HepG2 (cell line): ENCODE results near the gene MAGEE1. TPM values are rescaled to one million over a fixed set of nuclear protein-coding genes. Genes with fewer than 3 reads are reported as not detected.

Experiments used
- ATAC-seq: fragments of 200-7000 bp; cut with Tn5 transposase; 3 replicates; pipeline ENCODE4 v1.9.1; 2020; ENCODE audit warnings: mild to moderate bottlenecking, moderate library complexity
- BruUV-seq: library from RNA; stranded (reverse); fragments of 400-500 nt; replicated peaks from 2 replicates; lab custom pipeline; 2021; lab: Mats Ljungman, UMichigan
- CTCF ChIA-PET: fragments of 300-600 bp; formaldehyde crosslinking; extraction: SDS; loops from one replicate; lab custom pipeline; 2021; ENCODE audit warnings: low total read pairs, inconsistent platforms, low intra/inter-chr PET ratio; lab: Yijun Ruan, JAX
- POLR2A ChIA-PET: fragments of 350-600 bp; sonication (Branson Sonifier 250); formaldehyde crosslinking; loops from one replicate; lab custom pipeline; 2020; ENCODE audit warnings: antibody characterized with exemption, inconsistent platforms; lab: Yijun Ruan, JAX
- DNase-seq: peaks from one replicate; pipeline ENCODE4 v3.0.0-alpha.2; 2015; ENCODE audit warnings: low spot score
- FAIRE-seq: peaks from 3 replicates; lab custom pipeline; 2011; peaks lifted over from hg19 to GRCh38; lab: Jason Lieb, UNC
- H2AFZ ChIP-seq: one replicate; pipeline ENCODE4 v1.6.1; 2011; ENCODE audit warnings: low read length, inconsistent platforms
- H3K27ac ChIP-seq: fragments of 300-600 bp; 3 replicates; pipeline ENCODE4 v1.8.0; 2011; ENCODE audit warnings: mixed run types, mild to moderate bottlenecking, mixed read lengths, low read length, inconsistent platforms; ENCODE audit not compliant: insufficient read depth; ENCODE audit errors: extremely low read length
- H3K27me3 ChIP-seq, 2 experiments: fragments of 200-600 bp in 1 of 2; 2 replicates in 1 of 2; 3 replicates in 1 of 2; pipeline versions ENCODE4 v1.6.0 to v1.8.0; 2011; ENCODE audit warnings: low read length in 2 of 2, mild to moderate bottlenecking in 2 of 2, moderate library complexity in 2 of 2, inconsistent platforms in 1 of 2; ENCODE audit not compliant: insufficient read depth in 2 of 2, control insufficient read depth in 1 of 2
- H3K36me3 ChIP-seq, 2 experiments: fragments of 200-600 bp in 1 of 2; replicated peaks in 1 of 2; 2 replicates in 1 of 2; 3 replicates in 1 of 2; pipeline versions ENCODE4 v1.5.1 to v1.8.0; 2011; ENCODE audit warnings: low read length in 2 of 2, inconsistent platforms in 1 of 2; ENCODE audit not compliant: insufficient read depth in 2 of 2, control insufficient read depth in 1 of 2
- H3K4me1 ChIP-seq: 2 replicates; pipeline ENCODE4 v1.5.1; 2012; ENCODE audit warnings: low read length, inconsistent platforms; ENCODE audit not compliant: insufficient read depth
- H3K4me2 ChIP-seq: 2 replicates; pipeline ENCODE4 v1.6.0; 2011; ENCODE audit warnings: low read depth, low read length, inconsistent platforms
- H3K4me3 ChIP-seq, 3 experiments: fragments of 200-600 bp in 1 of 3; sonication (generic), shearing (Covaris generic) in 1 of 3; replicated peaks in 1 of 3; 2 replicates each; pipeline ENCODE4 v1.5.1; 2011 to 2016; ENCODE audit warnings: low read length in 3 of 3, inconsistent platforms in 2 of 3, low read depth in 2 of 3, mild to moderate bottlenecking in 2 of 3, control low read depth in 1 of 3, mixed read lengths in 1 of 3; ENCODE audit not compliant: insufficient read depth in 1 of 3
- H3K79me2 ChIP-seq: one replicate; pipeline ENCODE4 v1.6.1; 2011; ENCODE audit warnings: low read length, inconsistent platforms; ENCODE audit not compliant: insufficient read depth
- H3K9ac ChIP-seq: 2 replicates; pipeline ENCODE4 v1.6.0; 2011; ENCODE audit warnings: mild to moderate bottlenecking, low read depth, low read length, inconsistent platforms; ENCODE audit not compliant: insufficient read depth
- H3K9me3 ChIP-seq: 2 replicates; pipeline ENCODE4 v1.5.1; 2012; ENCODE audit warnings: mild to moderate bottlenecking, low read length
- H4K20me1 ChIP-seq: 2 replicates; pipeline ENCODE4 v1.6.0; 2011; ENCODE audit warnings: inconsistent platforms, mild to moderate bottlenecking, low read length, moderate library complexity; ENCODE audit not compliant: insufficient read depth
- EP300 ChIP-seq, 3 experiments: sonication (generic) in 1 of 3; formaldehyde crosslinking in 1 of 3; IDR thresholded peaks; 2 replicates each; pipeline versions ENCODE4 v1.5.1 to v1.6.1; 2011 to 2020; ENCODE audit warnings: low read depth in 2 of 3, low read length in 2 of 3, borderline replicate concordance in 1 of 3, improper control_type of control experiment in 1 of 3, mild to moderate bottlenecking in 1 of 3, missing genetic modification reagents in 1 of 3, moderate library complexity in 1 of 3
- ZFY ChIP-seq: sonication (generic); formaldehyde crosslinking; IDR thresholded peaks from 2 replicates; pipeline ENCODE4 v1.4.0; 2020; ENCODE audit warnings: missing genetic modification reagents
- ZNF687 ChIP-seq: sonication (generic); formaldehyde crosslinking; IDR thresholded peaks from 2 replicates; pipeline ENCODE4 v1.5.1; 2020; ENCODE audit warnings: mild to moderate bottlenecking, missing genetic modification reagents, moderate library complexity
- WGBS: methylation state at CpG from one replicate; pipeline ENCODE4 v1.1.6; 2017; ENCODE audit warnings: low lambda C conversion rate; 5-methylcytosine and 5-hydroxymethylcytosine counted together
- in situ Hi-C: cut with HindIII; loops from 2 replicates; pipeline ENCODE4 v1.10.0; 2017; ENCODE audit warnings: low pct_unique_long_range_greater_than_20kb; ENCODE audit not compliant: extremely low pct_ligation_motif_present
- intact Hi-C: fragments of 100-400 bp; cut with micrococcal nuclease; formaldehyde crosslinking; loops from one replicate; pipeline ENCODE4 v1.10.0; 2022; ENCODE audit not compliant: unreplicated experiment
- polyA plus RNA-seq, 8 experiments: library from polyadenylated mRNA; depleted of rRNA in 3 of 8; stranded (reverse) in 7 of 8; unstranded in 1 of 8; fragments of >200 nt; fragmentation: Illumina TruSeq in 4 of 8; extraction: Trizol in 4 of 8; gene quantifications; 2 replicates each; pipeline versions ENCODE4 v1.2.1 to v1.2.3, GENCODE V29; 2011 to 2016; ENCODE audit warnings: low read depth in 4 of 8, missing spikeins in 1 of 8, mixed read lengths in 1 of 8; ENCODE audit not compliant: insufficient read depth in 1 of 8
- total RNA-seq, 5 experiments: library from RNA; depleted of rRNA; stranded (reverse); fragments of >200 nt; fragmentation: Illumina TruSeq; extraction: Trizol; gene quantifications; 2 replicates each; pipeline ENCODE4 v1.2.3, GENCODE V29; 2016; ENCODE audit warnings: low read depth in 1 of 5

MAGEE1 gene
- total and polyA plus RNA-seq, 2 of the 13 experiments (the other 11 are each of a cell fraction or from before 2014, with no cell fraction given) = 0.17 to 1.2 TPM

GRCh38 chrX:76428243-76429130 lies 977 bp downstream of the MAGEE1 start:
- peak overlapping the region; percentile 43 for H3K9ac ChIP-seq
- peak; percentile 64 for ATAC-seq
- H4K20me1 ChIP-seq = no peaks in the 10 kb centered on the region
- H3K36me3 ChIP-seq = no peaks in the 10 kb centered on the region
- FAIRE-seq = no peak
- no peaks in the 10 kb centered on the region for H3K4me1 ChIP-seq
- peak overlapping the region; percentile 62 for H3K4me2 ChIP-seq
- H3K9me3 ChIP-seq = no peaks in the 10 kb centered on the region
- no TSS peak for BruUV-seq
- H3K4me3 ChIP-seq = peak overlapping the region; percentile 58 to 76 (median 60); a peak in 4 of 6 replicates
- intact Hi-C loops (no loop called here), in situ Hi-C loops (no loop called here)
- DNase-seq = no peak
- TF ChIP-seq ZNF687 (CRISPR knock-in tag) (0 out of 2 replicates have a peak, but pooled peaks have one; percentile 10), EP300 (IDR thresholded peaks at IDR 0.05; ENCODE audit: low read depth in 2 of 2, low read length in 2 of 2) (no peak), EP300 (CRISPR knock-in tag; IDR thresholded peaks at IDR 0.05; ENCODE audit: borderline replicate concordance) (no peak), ZFY (0 out of 2 replicates have a peak, but pooled peaks have one; percentile 6)
- H3K27me3 ChIP-seq = no peaks in the 10 kb centered on the region
- ChIA-PET CTCF (no interaction called here), POLR2A (no interaction called here)
- H3K27ac ChIP-seq = no peak overlapping the region
- H3K79me2 ChIP-seq = no peaks in the 10 kb centered on the region
- H2AFZ ChIP-seq = no peak overlapping the region
- whole genome bisulfite sequencing = 48% methylated on average over 5 of the region's 60 CpGs
